ENCODE data around the gene ELFN1.

The ELFN1 gene

DNA sequence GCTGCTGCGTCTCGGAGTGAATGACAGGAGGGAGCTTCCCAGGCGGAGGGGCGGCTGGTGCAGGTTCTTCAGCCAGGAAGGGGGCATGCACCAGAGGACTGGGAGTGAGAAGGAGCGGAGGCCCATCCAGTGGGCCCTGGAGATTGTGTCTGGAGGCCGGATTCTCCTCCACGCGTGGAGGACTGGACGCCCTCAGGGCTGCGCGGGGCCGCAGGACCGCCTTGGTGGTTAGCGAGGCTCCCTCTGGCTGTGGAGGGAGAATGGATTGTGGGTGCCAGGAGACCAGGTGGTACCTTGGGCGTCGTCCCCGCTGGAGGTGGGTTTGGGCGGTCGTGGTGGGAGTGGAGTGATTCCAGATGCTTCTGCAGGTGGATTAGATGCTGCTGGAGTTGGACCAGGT is 68.9 kb downstream of the ELFN1 start:
- H3K27me3 ChIP-seq (replicated peaks; ENCODE audit: control insufficient read depth, insufficient read depth, low read length): no peaks in the 10 kb centered on the region; the same call in 1 of the 2 replicates
- TF ChIP-seq, protein P1, sequence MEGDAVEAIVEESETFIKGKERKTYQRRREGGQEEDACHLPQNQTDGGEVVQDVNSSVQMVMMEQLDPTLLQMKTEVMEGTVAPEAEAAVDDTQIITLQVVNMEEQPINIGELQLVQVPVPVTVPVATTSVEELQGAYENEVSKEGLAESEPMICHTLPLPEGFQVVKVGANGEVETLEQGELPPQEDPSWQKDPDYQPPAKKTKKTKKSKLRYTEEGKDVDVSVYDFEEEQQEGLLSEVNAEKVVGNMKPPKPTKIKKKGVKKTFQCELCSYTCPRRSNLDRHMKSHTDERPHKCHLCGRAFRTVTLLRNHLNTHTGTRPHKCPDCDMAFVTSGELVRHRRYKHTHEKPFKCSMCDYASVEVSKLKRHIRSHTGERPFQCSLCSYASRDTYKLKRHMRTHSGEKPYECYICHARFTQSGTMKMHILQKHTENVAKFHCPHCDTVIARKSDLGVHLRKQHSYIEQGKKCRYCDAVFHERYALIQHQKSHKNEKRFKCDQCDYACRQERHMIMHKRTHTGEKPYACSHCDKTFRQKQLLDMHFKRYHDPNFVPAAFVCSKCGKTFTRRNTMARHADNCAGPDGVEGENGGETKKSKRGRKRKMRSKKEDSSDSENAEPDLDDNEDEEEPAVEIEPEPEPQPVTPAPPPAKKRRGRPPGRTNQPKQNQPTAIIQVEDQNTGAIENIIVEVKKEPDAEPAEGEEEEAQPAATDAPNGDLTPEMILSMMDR (IDR thresholded peaks at IDR 0.05; ENCODE audit: insufficient read depth, low read length, poor library complexity, severe bottlenecking): no peak

DNA sequence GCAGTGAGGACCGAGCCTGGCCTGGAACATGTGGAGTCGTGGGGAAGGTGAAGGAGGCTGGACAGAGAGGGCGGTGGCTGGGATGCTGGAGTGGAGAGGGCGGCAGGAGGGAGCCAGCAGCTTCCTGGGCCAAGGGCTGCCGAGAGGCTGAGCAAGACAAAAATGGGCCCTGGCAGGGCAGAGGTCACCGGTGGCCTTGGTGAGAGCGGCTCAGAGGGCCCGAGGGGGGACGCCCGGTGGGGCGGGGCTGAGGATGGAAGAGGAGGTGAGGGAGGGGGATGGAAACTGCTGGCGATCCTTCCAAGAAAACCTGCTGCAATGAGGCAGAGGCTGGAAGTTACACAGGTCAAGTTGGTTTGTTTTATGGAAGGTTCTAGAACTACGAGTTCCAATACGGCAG is 69.5 kb downstream of the ELFN1 start:
- Histone ChIP-seq H3K4me3 (replicated peaks; ENCODE audit: low read depth, low read length) (no peak overlapping the region), H3K36me3 (ENCODE audit: control insufficient read depth, insufficient read depth, low read length) (no peaks in the 10 kb centered on the region), H3K27me3 (replicated peaks; ENCODE audit: control insufficient read depth, insufficient read depth, low read length) (no peaks in the 10 kb centered on the region; the same call in 1 of the 2 replicates)
- TF ChIP-seq, protein P1 (IDR thresholded peaks at IDR 0.05; ENCODE audit: insufficient read depth, low read length, poor library complexity, severe bottlenecking): no peak
- DNase-seq (ENCODE audit: extremely low read depth, insufficient read length): no peak

More for the DNA sequence above, 68.9 kb downstream of the ELFN1 start:
- no peaks in the 10 kb centered on the region for H3K36me3 ChIP-seq (ENCODE audit: control insufficient read depth, insufficient read depth, low read length)
- no peak overlapping the region for H3K4me3 ChIP-seq (replicated peaks; ENCODE audit: low read depth, low read length)
- no peak for DNase-seq (ENCODE audit: extremely low read depth, insufficient read length)

DNA sequence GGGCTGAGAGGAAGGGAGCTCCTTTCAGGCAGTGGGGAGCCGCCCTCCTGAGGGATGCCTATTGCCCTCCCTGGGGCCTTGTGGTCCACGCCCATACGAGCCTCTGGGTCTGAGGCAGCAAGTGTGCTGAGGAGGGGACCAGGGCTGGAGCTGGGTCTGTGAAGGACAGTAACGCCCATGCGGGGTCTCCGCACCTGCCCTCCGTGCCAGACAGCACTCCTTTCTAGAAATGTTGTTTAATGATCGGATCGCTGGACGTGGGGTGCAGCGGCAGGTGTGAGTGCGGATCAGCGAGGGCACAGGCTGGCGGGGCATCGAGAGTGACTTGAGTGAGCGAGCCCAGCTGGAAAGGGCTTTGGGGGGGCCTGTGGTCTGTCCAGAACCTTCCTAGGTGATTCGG is 70.1 kb downstream of the ELFN1 start:
- DNase-seq (ENCODE audit: extremely low read depth, insufficient read length): no peak
- H3K27me3 ChIP-seq (replicated peaks; ENCODE audit: control insufficient read depth, insufficient read depth, low read length): no peaks in the 10 kb centered on the region; the same call in 1 of the 2 replicates
- no peak overlapping the region for H3K4me3 ChIP-seq (replicated peaks; ENCODE audit: low read depth, low read length)
- TF ChIP-seq, protein P1 (IDR thresholded peaks at IDR 0.05; ENCODE audit: insufficient read depth, low read length, poor library complexity, severe bottlenecking): no peak
- no peaks in the 10 kb centered on the region for H3K36me3 ChIP-seq (ENCODE audit: control insufficient read depth, insufficient read depth, low read length)

DNA sequence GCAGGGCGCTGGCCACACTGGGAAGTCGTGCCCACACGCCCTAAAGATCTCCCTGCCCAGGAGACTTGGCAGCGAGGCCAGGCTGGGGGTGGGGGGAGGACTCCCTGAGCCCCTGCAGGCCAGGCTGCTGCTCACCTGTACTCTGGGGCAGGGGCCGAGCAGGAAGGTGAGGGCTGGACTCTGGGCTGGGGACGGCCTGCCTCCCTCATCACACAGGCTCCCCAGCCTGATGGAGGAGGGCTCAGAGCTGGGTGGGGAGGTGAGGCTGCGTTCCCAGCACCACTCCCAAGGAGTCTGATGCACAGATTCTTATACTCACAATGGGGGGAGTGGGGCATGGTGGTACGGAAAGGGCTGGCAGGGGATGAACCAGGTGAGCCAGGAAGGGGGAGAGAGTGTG is 71.2 kb downstream of the ELFN1 start:
- TF ChIP-seq, protein P1 (IDR thresholded peaks at IDR 0.05; ENCODE audit: insufficient read depth, low read length, poor library complexity, severe bottlenecking): no peak
- Histone ChIP-seq H3K27me3 (replicated peaks; ENCODE audit: control insufficient read depth, insufficient read depth, low read length) (no peaks in the 10 kb centered on the region; the same call in 1 of the 2 replicates), H3K4me3 (replicated peaks; ENCODE audit: low read depth, low read length) (peak overlapping the region; percentile 63), H3K36me3 (ENCODE audit: control insufficient read depth, insufficient read depth, low read length) (no peaks in the 10 kb centered on the region)
- no peak for DNase-seq (ENCODE audit: extremely low read depth, insufficient read length)

DNA sequence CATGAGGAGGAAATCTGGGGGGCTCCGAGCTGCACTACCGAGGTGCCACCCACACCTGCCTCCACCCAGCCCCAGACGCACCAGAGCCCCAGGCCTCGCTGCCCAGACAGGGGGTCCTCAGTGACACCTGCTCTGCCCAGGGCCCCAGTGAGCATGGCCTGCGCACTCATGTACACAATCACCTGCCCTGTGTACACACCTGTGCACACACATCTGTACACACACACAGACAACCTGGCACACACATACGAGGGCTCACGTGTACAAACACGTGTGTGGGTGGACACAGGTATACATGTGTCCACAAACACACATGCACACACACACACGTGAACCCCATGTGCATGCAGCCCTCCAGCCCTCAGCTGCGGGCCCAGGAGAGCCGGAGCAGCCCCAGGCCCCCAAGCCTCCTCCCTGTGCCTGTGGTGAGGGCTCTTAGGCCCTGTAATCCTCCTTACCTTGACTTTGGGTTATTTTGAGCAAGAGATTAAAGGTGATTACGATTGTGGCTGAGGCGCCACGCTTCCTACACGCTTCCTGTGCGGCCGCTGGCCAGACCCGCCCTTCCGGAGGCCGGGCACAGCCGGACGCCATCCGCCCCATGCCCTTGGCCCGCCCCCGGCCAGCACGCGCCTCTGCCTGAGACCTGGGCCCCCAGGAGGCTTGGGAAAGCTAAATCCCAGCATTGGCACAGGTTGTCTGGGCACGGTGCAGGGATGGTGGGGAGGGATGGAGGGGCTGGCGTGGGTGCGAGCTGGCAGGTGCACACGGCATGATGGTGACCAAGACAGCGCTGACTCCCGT is 71.9 kb downstream of the ELFN1 start:
- TF ChIP-seq, protein P1 (IDR thresholded peaks at IDR 0.05; ENCODE audit: insufficient read depth, low read length, poor library complexity, severe bottlenecking): no peak
- H3K4me3 ChIP-seq (replicated peaks; ENCODE audit: low read depth, low read length): peak overlapping the region; percentile 63
- no peaks in the 10 kb centered on the region for H3K27me3 ChIP-seq (replicated peaks; ENCODE audit: control insufficient read depth, insufficient read depth, low read length)
- DNase-seq (ENCODE audit: extremely low read depth, insufficient read length): peak; percentile 60
- H3K36me3 ChIP-seq (ENCODE audit: control insufficient read depth, insufficient read depth, low read length): no peaks in the 10 kb centered on the region
